Measurements from ENCODE around the gene RHBDD1. TPM values are rescaled to one million over a fixed set of nuclear protein-coding genes. Genes with fewer than 3 reads are reported as not detected.

RHBDD1 gene
- total and polyA plus RNA-seq, 4 donors = 8.5 to 45.8 (median 16.1) TPM

GRCh38 chr2:226796840-226797288, 39.0 kb upstream of the RHBDD1 start:
- Histone ChIP-seq H3K9me3 (ENCODE audit: control insufficient read depth in 4 of 4, low read length in 3 of 4) (no peaks in the 10 kb centered on the region), H3K36me3 (ENCODE audit: control insufficient read depth in 4 of 4, insufficient read depth in 3 of 4, low read depth in 1 of 4, low read length in 3 of 4) (no peaks in the 10 kb centered on the region), H3K9ac (ENCODE audit: low read depth in 1 of 2, low read length in 2 of 2) (peak overlapping the region; percentile 30 to 47), H3K4me1 (ENCODE audit: control insufficient read depth in 4 of 4, insufficient read depth in 4 of 4, low read length in 3 of 4) (peaks cover 2 to 63% (median 36%) of the 10 kb centered on the region in 4 donors), H3K4me3 (ENCODE audit: low read depth in 1 of 3, low read length in 3 of 3) (peak overlapping the region; percentile 50 to 91 (median 79)), H3K27me3 (ENCODE audit: control insufficient read depth in 4 of 4, insufficient read depth in 4 of 4, low read length in 3 of 4) (no peaks in the 10 kb centered on the region), H3K27ac (ENCODE audit: low read depth in 1 of 2, low read length in 2 of 2) (peak overlapping the region; percentile 95 to 99)
- DNase-seq (ENCODE audit: low spot score) = no peak
- no peak for TF ChIP-seq MAX (IDR thresholded peaks at IDR 0.05)
- TF ChIP-seq NR2F2 (IDR thresholded peaks at IDR 0.05) = no peak
- TF ChIP-seq EGR1 (IDR thresholded peaks at IDR 0.05; ENCODE audit: low read depth in 2 of 2) = no peak
- no peak for TF ChIP-seq HNF4G (IDR thresholded peaks at IDR 0.05)
- no peak for TF ChIP-seq ZBTB33 (IDR thresholded peaks at IDR 0.05)
- TF ChIP-seq FOXA2 (IDR thresholded peaks at IDR 0.05) = no peak
- no peak for TF ChIP-seq GABPA (IDR thresholded peaks at IDR 0.05 in 1 of 2, conservative IDR thresholded peaks at IDR 0.05 in 1 of 2)
- TF ChIP-seq TAF1 (conservative IDR thresholded peaks at IDR 0.05) = no peak
- TF ChIP-seq CTCF (IDR thresholded peaks at IDR 0.05; ENCODE audit: low read depth, low read length, missing input control) = peak; percentile 64
- no peak for TF ChIP-seq REST (IDR thresholded peaks at IDR 0.05)
- TF ChIP-seq HNF4A (conservative IDR thresholded peaks at IDR 0.05) = no peak
- no peak for TF ChIP-seq RXRA (IDR thresholded peaks at IDR 0.05)
- no peak for TF ChIP-seq JUND (IDR thresholded peaks at IDR 0.05)
- no peak for TF ChIP-seq FOXA1 (IDR thresholded peaks at IDR 0.05)
- TF ChIP-seq ATF3 (IDR thresholded peaks at IDR 0.05) = no peak
- no peak for TF ChIP-seq SP1 (IDR thresholded peaks at IDR 0.05)
- peak; percentile 82 to 84 for TF ChIP-seq RAD21 (IDR thresholded peaks at IDR 0.05)
- TF ChIP-seq YY1 (IDR thresholded peaks at IDR 0.05) = peak; percentile 63
- 25% methylated on average over 17 of the region's 17 CpGs for WGBS

Data from liver (tissue), 9 donors.